Fibroblast of lung (primary cell): Measurements from ENCODE around the gene POLR3G.

Source experiments
- EZH2 ChIP-seq: IDR thresholded peaks from 2 replicates; pipeline ENCODE4 v1.5.1; 2012; ENCODE audit warnings: low read length, control low read depth, mild to moderate bottlenecking; ENCODE audit errors: missing control alignments
- TF ChIP-seq, protein P1 (sequence below), 2 donors: IDR thresholded peaks in 1 of 2; conservative IDR thresholded peaks in 1 of 2; 1 replicate in 1 of 2; 2 replicates in 1 of 2; pipeline ENCODE4 v1.5.1; 2011 to 2012; ENCODE audit warnings: low read length in 2 of 2, control low read depth in 1 of 2, inconsistent platforms in 1 of 2, low read depth in 1 of 2, mild to moderate bottlenecking in 1 of 2

DNA sequence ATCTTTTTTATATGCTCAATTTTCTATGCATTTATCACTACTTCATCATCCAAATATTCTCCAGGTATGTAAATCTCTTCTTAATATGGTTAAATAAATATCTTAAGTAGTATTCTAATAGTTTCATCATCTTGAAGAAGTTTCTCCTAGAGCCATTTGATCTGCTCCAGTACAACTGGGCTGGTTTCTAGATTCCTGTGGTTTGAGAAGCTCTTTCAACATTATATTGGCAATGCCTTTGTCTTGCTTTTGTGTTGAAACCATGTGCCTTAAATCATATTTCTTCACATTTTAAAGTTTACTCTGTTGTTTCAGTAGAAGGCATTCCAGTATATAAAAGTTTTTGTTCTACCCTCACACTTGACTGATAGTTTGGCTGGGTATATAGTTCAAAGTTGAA lies 27.7 kb upstream of the POLR3G start:
- TF ChIP-seq, protein P1, sequence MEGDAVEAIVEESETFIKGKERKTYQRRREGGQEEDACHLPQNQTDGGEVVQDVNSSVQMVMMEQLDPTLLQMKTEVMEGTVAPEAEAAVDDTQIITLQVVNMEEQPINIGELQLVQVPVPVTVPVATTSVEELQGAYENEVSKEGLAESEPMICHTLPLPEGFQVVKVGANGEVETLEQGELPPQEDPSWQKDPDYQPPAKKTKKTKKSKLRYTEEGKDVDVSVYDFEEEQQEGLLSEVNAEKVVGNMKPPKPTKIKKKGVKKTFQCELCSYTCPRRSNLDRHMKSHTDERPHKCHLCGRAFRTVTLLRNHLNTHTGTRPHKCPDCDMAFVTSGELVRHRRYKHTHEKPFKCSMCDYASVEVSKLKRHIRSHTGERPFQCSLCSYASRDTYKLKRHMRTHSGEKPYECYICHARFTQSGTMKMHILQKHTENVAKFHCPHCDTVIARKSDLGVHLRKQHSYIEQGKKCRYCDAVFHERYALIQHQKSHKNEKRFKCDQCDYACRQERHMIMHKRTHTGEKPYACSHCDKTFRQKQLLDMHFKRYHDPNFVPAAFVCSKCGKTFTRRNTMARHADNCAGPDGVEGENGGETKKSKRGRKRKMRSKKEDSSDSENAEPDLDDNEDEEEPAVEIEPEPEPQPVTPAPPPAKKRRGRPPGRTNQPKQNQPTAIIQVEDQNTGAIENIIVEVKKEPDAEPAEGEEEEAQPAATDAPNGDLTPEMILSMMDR (conservative IDR thresholded peaks at IDR 0.05 in 1 of 2, IDR thresholded peaks at IDR 0.05 in 1 of 2; ENCODE audit: low read depth in 1 of 2, low read length in 2 of 2), result no peak
- no peak for TF ChIP-seq EZH2
